Breast epithelium (tissue), 3 donors: ENCODE results near the gene ZNF491.

ENCODE experiments used
- CTCF ChIP-seq, 3 donors: fragments of 450-650 bp; IDR thresholded peaks; one replicate each; pipeline ENCODE4 v1.5.1; 2016 to 2017; ENCODE audit warnings: antibody characterized with exemption in 3 of 3, mild to moderate bottlenecking in 3 of 3, moderate library complexity in 3 of 3
- POLR2A ChIP-seq: fragments of 450-650 bp; IDR thresholded peaks from one replicate; pipeline ENCODE4 v1.6.1; 2016; ENCODE audit warnings: antibody characterized with exemption, mild to moderate bottlenecking, moderate library complexity
- POLR2AphosphoS5 ChIP-seq, 3 donors: sonication (generic); formaldehyde crosslinking; IDR thresholded peaks; one replicate each; pipeline ENCODE4 v1.6.1; 2017; ENCODE audit warnings: antibody characterized with exemption in 3 of 3

- no peak for TF ChIP-seq CTCF (IDR thresholded peaks at IDR 0.05)
- TF ChIP-seq POLR2A, result no peak
- TF ChIP-seq POLR2AphosphoS5 (IDR thresholded peaks at IDR 0.05), result no peak
Observed at GRCh38 chr19:11813703-11814028, 15.3 kb downstream of the ZNF491 start.
